Activated CD4-positive, alpha-beta memory T cell treated with anti-CD3 and anti-CD28 coated beads for 36 hours (primary cell): ENCODE results near the gene GPX4. TPM values are rescaled to one million over a fixed set of nuclear protein-coding genes. Genes with fewer than 3 reads are reported as not detected.

Experiments used
- CTCF ChIA-PET: fragments of 350-600 bp; sonication (Branson Sonifier 250); formaldehyde crosslinking; loops from one replicate; lab custom pipeline; 2021; ENCODE audit warnings: antibody characterized with exemption, inconsistent platforms; lab: Charles Lee
- POLR2A ChIA-PET: fragments of 350-600 bp; sonication (Branson Sonifier 250); formaldehyde crosslinking; loops from one replicate; lab custom pipeline; 2021; ENCODE audit warnings: antibody characterized with exemption; lab: Charles Lee
- DNase-seq: peaks from one replicate; pipeline ENCODE4 v3.0.0-alpha.2; 2020
- H3K27ac Mint-ChIP-seq: one replicate; pipeline ENCODE4 v1.8.0; 2021; ENCODE audit warnings: mixed read lengths
- H3K27me3 Mint-ChIP-seq: one replicate; pipeline ENCODE4 v1.8.0; 2021; ENCODE audit warnings: mixed read lengths
- H3K36me3 Mint-ChIP-seq: one replicate; pipeline ENCODE4 v1.8.0; 2021; ENCODE audit warnings: mixed read lengths
- H3K4me1 Mint-ChIP-seq: one replicate; pipeline ENCODE4 v1.8.0; 2021; ENCODE audit warnings: low read depth, mixed read lengths
- H3K4me3 Mint-ChIP-seq: one replicate; pipeline ENCODE4 v1.8.0; 2021; ENCODE audit warnings: mild to moderate bottlenecking, mixed read lengths
- H3K9me3 Mint-ChIP-seq: one replicate; pipeline ENCODE4 v1.8.0; 2021; ENCODE audit warnings: mixed read lengths
- intact Hi-C: fragments of 100-400 bp; cut with micrococcal nuclease; formaldehyde crosslinking; loops from one replicate; pipeline ENCODE4 v1.15.1; 2023
- total RNA-seq, 2 experiments: library from RNA; stranded (reverse); gene quantifications; one replicate each; pipeline ENCODE4 v1.2.3, GENCODE V29; 2021

The GPX4 gene
- total RNA-seq, 2 experiments from 2014 or later: 274 to 275 TPM

DNA sequence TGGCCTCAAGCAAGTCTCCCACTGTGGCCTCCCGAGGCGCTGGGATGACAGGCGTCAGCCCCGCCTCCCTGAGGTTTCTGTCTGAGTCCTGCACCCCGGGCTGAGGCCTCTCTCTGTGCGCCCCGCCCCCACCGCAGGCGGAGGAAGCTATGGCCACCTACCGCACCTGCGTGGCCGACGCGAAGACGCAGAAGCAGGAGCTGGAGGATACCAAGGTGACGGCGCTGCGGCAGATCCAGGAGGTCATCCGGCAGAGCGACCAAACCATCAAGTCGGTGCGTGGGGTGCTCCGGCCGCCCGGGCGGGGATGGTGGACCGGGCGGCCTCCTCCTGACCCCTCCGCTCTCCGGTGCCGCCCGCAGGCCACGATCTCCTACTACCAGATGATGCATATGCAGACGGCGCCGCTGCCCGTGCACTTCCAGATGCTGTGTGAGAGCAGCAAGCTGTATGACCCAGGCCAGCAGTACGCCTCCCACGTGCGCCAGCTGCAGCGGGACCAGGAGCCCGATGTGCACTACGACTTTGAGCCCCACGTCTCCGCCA is 24.2 kb upstream of the GPX4 start:
- ChIA-PET POLR2A (interaction anchor here (1.4 to 6.7 kb wide), 2 partner anchors 9 to 13 kb away, joined by 5 to 55 read pairs; partner anchors contain the start of gene ARHGAP45), CTCF (interaction anchor here (0.6 to 4.8 kb wide), 5 partner anchors 10 to 34 kb away, joined by 3 to 25 read pairs (median 4); partner anchors contain the start of gene ARHGAP45)
- Mint-ChIP-seq H3K36me3 (peaks cover 61% of the 10 kb centered on the region), H3K27me3 (no peaks in the 10 kb centered on the region), H3K4me1 (peaks cover 63% of the 10 kb centered on the region), H3K27ac (peak overlapping the region; percentile 54), H3K9me3 (no peaks in the 10 kb centered on the region), H3K4me3 (peak overlapping the region; percentile 35)
- intact Hi-C loops: no loop called here
- peak; percentile 93 for DNase-seq

DNA sequence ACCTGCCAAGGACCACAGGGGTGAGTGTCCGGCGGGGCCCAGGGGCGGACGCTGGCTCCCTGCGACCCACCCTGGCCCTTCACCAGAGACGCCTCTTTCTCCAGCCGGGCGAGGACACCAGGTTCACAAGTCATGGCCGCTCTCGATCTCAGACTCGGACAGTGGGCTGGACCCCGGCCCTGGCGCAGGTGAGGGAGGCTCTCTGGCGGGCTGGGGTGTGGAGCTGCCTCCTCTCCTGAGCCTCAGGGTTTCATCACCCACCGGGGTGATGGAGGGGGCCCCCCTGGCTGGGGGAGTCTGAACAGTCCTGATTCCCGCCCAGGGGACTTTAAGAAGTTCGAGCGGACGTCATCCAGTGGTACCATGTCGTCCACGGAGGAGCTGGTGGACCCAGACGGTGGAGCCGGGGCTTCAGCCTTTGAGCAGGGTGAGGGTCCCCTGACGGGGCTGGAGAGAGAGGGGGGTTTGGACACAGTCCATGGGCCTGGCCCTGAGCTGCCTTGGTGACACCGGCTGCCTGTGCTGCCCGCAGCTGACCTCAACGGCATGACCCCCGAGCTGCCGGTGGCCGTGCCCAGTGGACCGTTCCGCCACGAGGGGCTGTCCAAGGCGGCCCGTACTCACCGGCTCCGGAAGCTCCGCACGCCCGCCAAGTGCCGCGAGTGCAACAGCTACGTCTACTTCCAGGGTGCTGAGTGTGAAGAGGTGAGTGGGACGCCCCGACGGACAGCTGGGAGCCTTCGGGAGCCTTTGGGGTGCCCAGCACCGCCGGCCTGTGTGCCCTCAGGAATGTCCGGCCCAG is 23.2 kb upstream of the GPX4 start:
- no peak for DNase-seq
- ChIA-PET CTCF (interaction anchor here (1.0 to 4.8 kb wide), 5 partner anchors 10 to 112 kb away, joined by 3 to 25 read pairs (median 4); partner anchors contain the start of gene ARHGAP45), POLR2A (interaction anchor here (0.8 to 6.7 kb wide), 4 partner anchors 8 to 59 kb away, joined by 3 to 55 read pairs (median 6); partner anchors contain the start of genes ARHGAP45 and RNU6-2)
- peaks cover 67% of the 10 kb centered on the region for H3K4me1 Mint-ChIP-seq
- H3K36me3 Mint-ChIP-seq: peaks cover 68% of the 10 kb centered on the region
- H3K9me3 Mint-ChIP-seq: no peaks in the 10 kb centered on the region
- H3K27me3 Mint-ChIP-seq: no peaks in the 10 kb centered on the region
- H3K4me3 Mint-ChIP-seq: no peak overlapping the region
- intact Hi-C loops: no loop called here
- no peak overlapping the region for H3K27ac Mint-ChIP-seq

GRCh38 chr19:1081301-1082164 is 22.3 kb upstream of the GPX4 start:
- intact Hi-C loops: loop anchor here (1.0 kb wide), 2 partner anchors 14 kb away; partner anchors contain the start of genes ARHGAP45 and POLR2E
- no peaks in the 10 kb centered on the region for H3K9me3 Mint-ChIP-seq
- H3K4me1 Mint-ChIP-seq: peaks cover 60% of the 10 kb centered on the region
- H3K27me3 Mint-ChIP-seq: no peaks in the 10 kb centered on the region
- ChIA-PET POLR2A (interaction anchor here (0.6 to 6.7 kb wide), 4 partner anchors 13 to 172 kb away, joined by 3 to 55 read pairs (median 5); partner anchors contain the start of genes ARHGAP45 and GPX4), CTCF (interaction anchor here (0.9 to 4.8 kb wide), 4 partner anchors 10 to 111 kb away, joined by 3 to 25 read pairs (median 4); partner anchors contain the start of gene ARHGAP45)
- H3K27ac Mint-ChIP-seq: no peak overlapping the region
- H3K4me3 Mint-ChIP-seq: no peak overlapping the region
- DNase-seq: no peak
- H3K36me3 Mint-ChIP-seq: peaks cover 62% of the 10 kb centered on the region

DNA sequence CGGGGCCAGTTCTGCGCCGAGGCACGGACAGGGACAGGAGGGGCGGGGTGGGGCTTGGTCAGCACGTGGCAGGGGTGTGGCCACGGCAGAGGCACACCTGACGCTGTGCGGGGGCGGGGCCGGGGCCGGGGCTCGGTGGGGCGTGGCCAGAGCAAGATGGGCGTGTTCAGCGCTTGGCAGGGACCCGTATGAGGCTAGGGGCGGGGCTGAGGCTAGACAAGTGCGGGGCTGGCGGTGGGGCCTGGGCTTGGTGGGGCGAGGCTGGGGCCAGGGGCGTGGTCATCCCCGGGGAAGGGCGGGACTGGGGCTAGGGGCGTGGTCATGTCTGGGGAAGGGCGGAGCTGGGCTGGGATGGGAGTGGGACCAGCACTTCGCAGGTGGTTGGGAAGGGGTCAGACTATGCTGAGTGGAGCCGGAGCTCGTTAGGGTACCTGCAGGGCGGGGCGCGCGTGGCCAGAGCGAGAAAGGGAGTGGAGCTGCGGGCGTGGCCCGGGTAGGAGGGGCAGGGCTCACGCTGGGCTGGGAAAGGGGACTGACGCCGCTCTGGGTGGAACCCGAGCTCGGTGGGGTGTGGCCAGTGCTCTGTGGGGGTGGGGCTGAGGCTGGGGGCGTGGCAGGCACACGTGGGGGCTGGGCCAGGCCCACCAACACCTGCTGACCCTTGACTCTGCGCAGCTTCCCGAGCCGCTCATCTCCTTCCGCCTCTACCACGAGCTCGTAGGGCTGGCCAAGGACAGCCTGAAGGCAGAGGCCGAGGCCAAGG is 21.4 kb upstream of the GPX4 start:
- CTCF ChIA-PET: interaction anchor here (0.9 to 4.8 kb wide), 4 partner anchors 9 to 31 kb away, joined by 3 to 25 read pairs (median 4); partner anchors contain the start of gene ARHGAP45
- peak; percentile 92 for DNase-seq
- Mint-ChIP-seq H3K27ac (no peak overlapping the region), H3K36me3 (peaks cover 58% of the 10 kb centered on the region), H3K27me3 (no peaks in the 10 kb centered on the region), H3K4me1 (peaks cover 54% of the 10 kb centered on the region), H3K9me3 (no peaks in the 10 kb centered on the region), H3K4me3 (no peak overlapping the region)
- POLR2A ChIA-PET: interaction anchor here (0.6 to 6.7 kb wide), 5 partner anchors 12 to 171 kb away, joined by 3 to 55 read pairs (median 3); partner anchors contain the start of genes ARHGAP45, GPX4 and POLR2E
- intact Hi-C loops: loop anchor here (1.0 kb wide), 2 partner anchors 13 to 15 kb away; partner anchors contain the start of genes ARHGAP45 and POLR2E

GRCh38 chr19:1082928-1083816 is 20.6 kb upstream of the GPX4 start:
- DNase-seq: no peak
- Mint-ChIP-seq H3K9me3 (no peaks in the 10 kb centered on the region), H3K4me3 (no peak overlapping the region), H3K27ac (no peak overlapping the region), H3K4me1 (peaks cover 56% of the 10 kb centered on the region), H3K27me3 (no peaks in the 10 kb centered on the region), H3K36me3 (peaks cover 58% of the 10 kb centered on the region)
- intact Hi-C loops: loop anchor here (1.0 kb wide), 2 partner anchors 12 to 16 kb away; partner anchors contain the start of genes ARHGAP45 and POLR2E
- POLR2A ChIA-PET: interaction anchor here (0.6 to 6.7 kb wide), 5 partner anchors 11 to 167 kb away, joined by 3 to 55 read pairs (median 3); partner anchors contain the start of genes ARHGAP45, GPX4 and POLR2E
- CTCF ChIA-PET: interaction anchor here (0.6 to 6.9 kb wide), 5 partner anchors 8 to 288 kb away, joined by 3 to 41 read pairs (median 6); partner anchors contain the start of gene ARHGAP45

DNA sequence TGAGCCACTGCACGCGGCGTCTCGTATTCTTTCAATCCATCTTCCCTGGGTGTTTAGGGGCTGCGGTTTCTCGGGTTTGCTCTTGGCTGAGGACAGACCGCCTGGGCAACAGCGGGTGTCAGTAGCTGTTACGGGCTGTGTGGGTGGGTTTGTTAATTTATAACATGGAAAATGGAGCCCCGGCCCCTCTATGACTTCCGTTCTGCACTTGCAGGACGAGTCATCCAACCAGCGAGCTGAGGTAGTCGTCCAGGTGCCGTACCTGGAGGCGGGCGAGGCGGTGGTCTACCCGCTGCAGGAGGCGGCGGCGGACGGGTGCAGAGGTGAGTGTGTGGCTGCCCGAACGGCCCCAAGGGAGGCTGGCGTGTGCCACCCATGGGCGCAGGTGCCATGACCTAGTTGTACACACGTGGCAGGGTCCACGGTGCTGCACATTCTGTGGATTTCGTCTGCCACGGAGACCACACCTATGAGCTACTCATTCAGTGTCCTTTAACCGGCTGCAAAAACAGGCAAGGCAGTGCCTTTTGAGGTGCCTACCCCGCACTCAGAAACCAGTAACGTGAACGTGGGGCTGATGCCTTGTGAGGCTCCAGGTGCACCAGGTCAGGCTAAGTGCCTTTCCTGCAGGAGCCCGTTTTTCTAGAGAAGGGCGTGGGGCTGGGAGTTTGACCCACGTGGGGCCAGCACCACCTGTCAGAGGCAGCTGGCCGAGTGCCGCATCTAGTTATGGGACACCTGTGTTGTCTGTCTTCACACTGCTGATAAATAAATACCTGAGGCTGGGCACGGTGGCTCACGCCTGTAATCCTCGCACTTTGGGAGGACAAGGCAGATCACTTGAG is 19.5 kb upstream of the GPX4 start:
- intact Hi-C loops: no loop called here
- Mint-ChIP-seq H3K27ac (peak overlapping the region; percentile 3), H3K36me3 (peaks cover 57% of the 10 kb centered on the region), H3K4me3 (no peak overlapping the region), H3K4me1 (peaks cover 60% of the 10 kb centered on the region), H3K9me3 (no peaks in the 10 kb centered on the region), H3K27me3 (no peaks in the 10 kb centered on the region)
- ChIA-PET CTCF (interaction anchor here (0.8 to 6.9 kb wide), 2 partner anchors 10 to 18 kb away, joined by 3 to 41 read pairs; partner anchors contain the start of gene ARHGAP45), POLR2A (interaction anchor here (0.6 to 4.6 kb wide), 2 partner anchors 10 to 185 kb away, joined by 3 to 26 read pairs; partner anchors contain the start of genes CIRBP and POLR2E)
- DNase-seq: peak; percentile 51

DNA sequence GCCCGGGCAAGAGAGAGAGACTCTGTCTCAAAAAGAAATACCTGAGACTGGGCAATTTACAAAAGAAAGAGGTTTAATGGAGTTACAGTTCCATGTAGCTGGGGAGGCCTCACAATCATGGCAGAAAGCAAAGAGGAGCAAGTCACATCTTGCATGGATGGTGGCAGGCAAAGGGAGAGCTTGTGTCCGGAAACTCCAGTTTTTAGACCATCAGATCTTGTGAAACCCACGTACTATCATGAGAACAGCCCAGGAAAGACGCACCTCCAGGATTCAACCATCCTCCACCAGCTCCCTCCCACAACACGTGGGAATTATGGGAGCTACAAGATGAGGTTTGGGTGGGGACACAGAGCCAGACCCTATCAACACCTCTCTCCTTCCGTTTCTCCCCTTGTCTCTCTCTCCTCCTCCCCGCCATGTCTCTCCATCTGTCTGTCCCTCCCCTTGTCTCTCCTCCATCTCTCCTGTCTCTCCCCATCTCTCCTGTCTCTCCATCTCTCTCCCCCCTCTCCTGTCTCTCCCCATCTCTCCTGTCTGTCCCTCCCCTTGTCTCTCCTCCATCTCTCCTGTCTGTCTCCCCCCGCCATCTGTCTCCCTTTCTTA is 18.6 kb upstream of the GPX4 start:
- Mint-ChIP-seq H3K27ac (peak overlapping the region; percentile 66), H3K36me3 (peaks cover 49% of the 10 kb centered on the region), H3K27me3 (no peaks in the 10 kb centered on the region), H3K4me3 (peak overlapping the region; percentile 9), H3K9me3 (no peaks in the 10 kb centered on the region), H3K4me1 (peaks cover 52% of the 10 kb centered on the region)
- ChIA-PET POLR2A (interaction anchor here (1.0 to 4.6 kb wide), 3 partner anchors 9 to 45 kb away, joined by 3 to 26 read pairs (median 18); partner anchors contain the start of gene POLR2E), CTCF (interaction anchor here (0.8 to 6.9 kb wide), 2 partner anchors 9 to 19 kb away, joined by 3 to 41 read pairs; partner anchors contain the start of gene ARHGAP45)
- DNase-seq: no peak
- intact Hi-C loops: no loop called here

DNA sequence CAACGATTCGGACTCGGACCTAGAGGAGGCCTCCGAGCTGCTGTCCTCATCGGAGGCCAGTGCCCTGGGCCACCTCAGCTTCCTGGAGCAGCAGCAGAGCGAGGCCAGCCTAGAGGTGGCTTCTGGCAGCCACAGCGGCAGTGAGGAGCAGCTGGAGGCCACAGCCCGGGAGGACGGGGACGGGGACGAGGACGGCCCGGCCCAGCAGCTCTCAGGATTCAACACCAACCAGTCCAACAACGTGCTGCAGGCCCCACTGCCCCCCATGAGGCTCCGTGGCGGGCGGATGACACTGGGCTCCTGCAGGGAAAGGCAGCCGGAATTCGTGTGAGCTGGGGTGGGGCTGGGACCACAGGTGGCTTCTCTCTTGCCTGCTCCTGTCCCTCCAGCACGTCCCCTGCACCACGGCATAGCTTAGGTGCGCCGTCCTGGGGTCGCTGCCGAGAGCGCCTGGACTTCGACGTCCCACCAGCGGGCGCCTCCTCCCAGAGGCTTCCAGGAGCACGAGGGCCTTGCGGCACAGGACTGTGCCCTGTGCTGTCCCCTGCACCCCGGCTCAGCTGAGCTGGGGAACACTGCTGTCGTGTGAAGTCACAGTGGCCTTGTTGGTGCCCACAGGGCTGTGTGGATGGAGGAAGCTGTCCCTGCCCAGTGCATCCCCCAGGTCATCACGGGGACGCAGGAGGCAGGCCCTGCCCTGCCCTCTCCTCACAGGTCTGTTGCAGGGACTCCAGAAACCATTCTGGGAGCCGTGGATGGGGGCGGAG is 17.9 kb upstream of the GPX4 start:
- Mint-ChIP-seq H3K9me3 (no peaks in the 10 kb centered on the region), H3K4me3 (peak overlapping the region; percentile 9), H3K27ac (peak overlapping the region; percentile 18), H3K4me1 (peaks cover 50% of the 10 kb centered on the region), H3K36me3 (peaks cover 46% of the 10 kb centered on the region), H3K27me3 (no peaks in the 10 kb centered on the region)
- ChIA-PET POLR2A (interaction anchor here (1.0 to 4.6 kb wide), 5 partner anchors 8 to 59 kb away, joined by 3 to 26 read pairs (median 3); partner anchors contain the start of genes CNN2 and POLR2E), CTCF (interaction anchor here (1.3 to 6.9 kb wide), 3 partner anchors 20 to 45 kb away, joined by 3 to 41 read pairs (median 8); partner anchors contain the start of genes ABCA7 and ARHGAP45)
- intact Hi-C loops: no loop called here
- no peak for DNase-seq
